ENCODE measurements around the gene ECPAS. TPM values are rescaled to one million over a fixed set of nuclear protein-coding genes. Genes with fewer than 3 reads are reported as not detected.
A peak's percentile ranks its signal among the peaks of the same experiment; 100 is the strongest.
"Not testable (repeated sequence)": the region's sequence is repeated elsewhere in the genome, so short reads cannot be mapped to it uniquely, and the experiment has no call there.

The ECPAS gene
- total RNA-seq, 4 donors from 2014 or later: 92.8 to 153 (median 113) TPM

DNA sequence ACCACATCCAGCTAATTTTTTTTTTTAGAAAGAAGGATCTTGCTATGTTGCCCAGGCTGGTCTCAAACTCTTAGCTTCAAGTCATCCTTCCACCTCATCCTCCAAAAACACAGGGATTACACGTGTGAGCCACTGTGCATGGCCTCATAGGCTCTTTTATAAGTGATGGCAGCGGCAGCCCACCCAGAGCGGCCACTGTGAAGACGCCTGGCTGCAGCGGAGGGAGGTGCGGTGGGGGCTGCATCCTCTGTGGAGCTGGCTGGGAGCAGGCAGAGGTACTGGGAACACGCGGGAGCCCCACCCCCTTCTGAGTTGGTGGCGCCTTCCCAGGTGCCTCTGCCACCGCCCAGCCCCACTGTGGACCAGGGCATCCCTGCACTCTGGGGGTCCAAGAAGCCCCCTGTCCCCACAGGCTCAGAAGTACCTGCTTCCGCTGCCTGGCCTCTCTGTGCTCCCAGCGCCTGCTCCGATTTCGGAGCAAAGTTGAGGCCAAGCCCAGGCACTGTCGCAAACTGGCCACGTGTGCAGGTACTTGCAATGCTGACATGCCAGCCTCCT, 16.9 kb upstream of the ECPAS start:
- TF ChIP-seq, protein P1, sequence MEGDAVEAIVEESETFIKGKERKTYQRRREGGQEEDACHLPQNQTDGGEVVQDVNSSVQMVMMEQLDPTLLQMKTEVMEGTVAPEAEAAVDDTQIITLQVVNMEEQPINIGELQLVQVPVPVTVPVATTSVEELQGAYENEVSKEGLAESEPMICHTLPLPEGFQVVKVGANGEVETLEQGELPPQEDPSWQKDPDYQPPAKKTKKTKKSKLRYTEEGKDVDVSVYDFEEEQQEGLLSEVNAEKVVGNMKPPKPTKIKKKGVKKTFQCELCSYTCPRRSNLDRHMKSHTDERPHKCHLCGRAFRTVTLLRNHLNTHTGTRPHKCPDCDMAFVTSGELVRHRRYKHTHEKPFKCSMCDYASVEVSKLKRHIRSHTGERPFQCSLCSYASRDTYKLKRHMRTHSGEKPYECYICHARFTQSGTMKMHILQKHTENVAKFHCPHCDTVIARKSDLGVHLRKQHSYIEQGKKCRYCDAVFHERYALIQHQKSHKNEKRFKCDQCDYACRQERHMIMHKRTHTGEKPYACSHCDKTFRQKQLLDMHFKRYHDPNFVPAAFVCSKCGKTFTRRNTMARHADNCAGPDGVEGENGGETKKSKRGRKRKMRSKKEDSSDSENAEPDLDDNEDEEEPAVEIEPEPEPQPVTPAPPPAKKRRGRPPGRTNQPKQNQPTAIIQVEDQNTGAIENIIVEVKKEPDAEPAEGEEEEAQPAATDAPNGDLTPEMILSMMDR (IDR thresholded peaks at IDR 0.05): no peak
- ATAC-seq (ENCODE audit: low FRiP score): no peak
- no peak for DNase-seq (ENCODE audit: low spot score)

DNA sequence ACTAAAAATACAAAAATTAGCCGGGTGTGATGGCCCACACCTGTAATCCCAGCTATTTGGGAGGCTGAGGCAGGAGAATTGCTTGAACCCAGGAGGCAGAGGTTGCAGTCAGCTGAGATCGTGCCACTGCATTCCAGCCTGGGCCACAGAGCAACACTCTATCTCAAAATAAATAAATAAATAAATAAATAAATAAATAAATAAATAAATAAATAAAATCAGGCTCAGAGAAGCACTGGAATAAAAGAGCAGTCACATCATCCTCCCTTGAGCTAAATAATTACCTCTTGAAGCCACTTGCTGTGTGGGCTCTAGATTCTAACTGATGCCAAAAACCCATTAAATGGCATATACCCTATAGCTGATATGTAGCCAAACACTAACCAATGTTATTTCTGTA, 13.0 kb upstream of the ECPAS start:
- DNase-seq (ENCODE audit: low spot score); ATAC-seq (ENCODE audit: low FRiP score): not testable (repeated sequence)

- TF ChIP-seq, protein P1 (IDR thresholded peaks at IDR 0.05): no peak
- peak; percentile 11 for ATAC-seq (ENCODE audit: low FRiP score)
- DNase-seq (ENCODE audit: low spot score): no peak
Observed at GRCh38 chr9:111484572-111484894, 350 bp upstream of the ECPAS start.

DNA sequence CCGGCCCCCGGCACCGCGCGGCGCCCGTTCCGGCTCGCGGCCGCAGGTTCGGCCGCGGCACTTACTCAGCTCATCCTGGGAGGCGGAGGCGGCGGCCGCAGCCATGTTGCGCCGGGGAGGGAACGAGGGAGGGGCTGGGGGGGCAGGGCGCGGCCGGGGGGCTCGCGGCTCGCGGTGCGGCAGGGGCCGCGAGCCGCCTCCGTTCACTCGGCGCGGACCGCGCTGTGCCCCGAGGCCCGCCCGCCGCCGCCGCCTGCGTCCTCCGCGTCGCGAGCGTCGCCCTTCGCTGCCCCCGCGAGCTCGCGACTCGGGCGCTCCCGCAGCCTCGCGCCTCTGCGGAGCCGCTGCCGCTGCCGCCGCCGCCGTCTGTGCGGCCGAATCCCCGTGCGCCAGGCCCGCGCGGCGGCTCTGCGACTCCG, 735 bp downstream of the ECPAS start:
- ATAC-seq (ENCODE audit: low FRiP score) (peak; percentile 50), DNase-seq (ENCODE audit: low spot score) (no peak)

GRCh38 chr9:111482694-111483438, 1.3 kb downstream of the ECPAS start:
- ATAC-seq (ENCODE audit: low FRiP score) (peak; percentile 60), DNase-seq (ENCODE audit: low spot score) (peak; percentile 65)
- TF ChIP-seq, protein P1 (IDR thresholded peaks at IDR 0.05): no peak

More for the DNA sequence above, 735 bp downstream of the ECPAS start:
- TF ChIP-seq, protein P1 (IDR thresholded peaks at IDR 0.05): no peak

DNA sequence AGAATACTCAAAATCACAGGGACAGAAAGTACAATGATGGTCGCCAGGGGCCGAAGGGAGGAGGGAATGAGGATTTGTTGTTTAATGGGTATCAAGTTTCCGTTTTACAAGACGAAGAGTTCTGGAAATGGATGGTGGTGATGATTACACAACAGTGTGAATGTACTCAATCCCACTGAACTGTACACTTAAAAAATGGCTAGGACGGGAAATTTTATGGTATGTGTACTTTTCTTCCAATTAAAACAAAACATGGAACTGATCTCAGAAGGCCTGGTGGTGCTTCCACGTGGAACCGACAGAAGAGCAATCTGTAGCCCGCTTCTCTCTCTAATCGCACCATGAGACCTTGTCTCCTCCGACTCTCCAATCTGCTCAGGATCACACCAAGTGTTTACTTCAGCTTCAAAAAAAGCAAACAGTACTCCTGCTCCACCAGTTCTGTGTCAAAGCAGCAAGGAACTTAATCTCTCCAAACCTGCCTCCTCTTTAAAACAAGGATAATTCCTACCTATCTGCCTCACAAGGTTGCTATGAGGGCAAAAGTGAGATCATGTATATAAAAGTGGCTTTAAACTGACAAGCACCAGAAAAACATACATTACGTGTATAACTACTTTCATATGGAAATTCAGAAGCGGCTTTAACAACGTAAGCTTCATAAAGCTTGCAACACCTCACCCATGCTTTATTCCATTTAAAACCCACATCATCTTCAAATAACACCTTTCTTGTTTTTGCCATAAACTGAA, 2.1 kb downstream of the ECPAS start:
- ATAC-seq (ENCODE audit: low FRiP score) (no peak), DNase-seq (ENCODE audit: low spot score) (no peak)
- TF ChIP-seq, protein P1 (IDR thresholded peaks at IDR 0.05): no peak

- TF ChIP-seq, protein P1 (IDR thresholded peaks at IDR 0.05): no peak
- no peak for DNase-seq (ENCODE audit: low spot score)
- no peak for ATAC-seq (ENCODE audit: low FRiP score)
Observed at GRCh38 chr9:111477677-111478076, 6.5 kb downstream of the ECPAS start.
